ENCODE data around the gene PIAS4. TPM values are rescaled to one million over a fixed set of nuclear protein-coding genes. Genes with fewer than 3 reads are reported as not detected.

Gene PIAS4
- total RNA-seq, 1 experiment from 2014 or later = 45.7 TPM

GRCh38 chr19:3975637-3976087 lies 31.9 kb upstream of the PIAS4 start:
- BruUV-seq (replicated peaks) = no TSS peak

DNA sequence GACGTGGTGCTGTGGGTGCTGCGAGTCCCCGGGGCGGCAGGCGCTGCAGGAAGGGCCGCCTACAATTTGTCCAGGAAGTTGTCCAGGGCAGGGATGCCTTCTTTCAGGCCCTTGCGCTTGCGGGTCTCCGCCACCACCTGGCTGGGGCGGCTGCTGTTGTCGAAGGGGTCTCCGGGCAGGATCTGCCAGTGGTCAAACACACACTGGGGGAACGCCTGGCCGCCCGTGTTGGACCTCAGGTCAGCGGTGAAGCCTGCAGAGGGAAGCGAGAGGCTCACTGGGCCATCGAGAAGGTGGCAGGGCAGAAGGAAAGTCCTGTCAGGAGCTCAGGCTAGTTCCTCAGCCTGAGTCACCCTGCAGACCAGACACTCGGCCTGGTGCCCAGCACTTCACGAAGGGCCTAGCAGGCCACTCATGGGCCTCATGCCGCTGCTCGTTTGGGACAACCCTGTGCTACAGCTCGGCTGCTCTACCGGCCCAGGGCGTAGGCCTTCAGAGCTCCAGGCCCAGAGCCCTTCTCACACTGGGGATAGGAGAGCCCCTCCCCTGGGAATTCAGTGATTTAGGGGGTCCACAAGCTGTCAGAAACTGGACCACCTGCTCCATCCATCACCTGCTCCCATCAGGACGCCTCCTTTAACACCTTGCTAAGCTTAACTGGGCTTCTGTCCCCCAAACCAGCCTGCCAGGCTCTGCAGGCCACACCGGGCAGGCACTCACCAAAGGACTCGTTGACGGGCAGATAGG lies 30.9 kb upstream of the PIAS4 start:
- peak overlapping the region; percentile 37 for H3K4me3 Mint-ChIP-seq (ENCODE audit: unreplicated experiment)
- ChIA-PET POLR2A (interaction anchor here (0.5 to 0.6 kb wide), 2 partner anchors 8 to 11 kb away, joined by 3 to 8 read pairs; partner anchors contain the start of gene EEF2), CTCF (interaction anchor here (0.5 kb wide), 1 partner anchor 68 kb away, joined by 3 read pairs; no protein-coding TSS in a partner anchor)
- H3K27ac Mint-ChIP-seq (ENCODE audit: unreplicated experiment) = no peak overlapping the region
- TSS peak; percentile 25 for BruUV-seq (replicated peaks)
- H3K9me3 Mint-ChIP-seq (ENCODE audit: unreplicated experiment) = no peaks in the 10 kb centered on the region
- no peaks in the 10 kb centered on the region for H3K4me1 ChIP-seq
- no peaks in the 10 kb centered on the region for H3K27me3 ChIP-seq (replicated peaks; ENCODE audit: control insufficient read depth, insufficient read depth, low read length)
- no peak overlapping the region for H3K4me3 ChIP-seq (ENCODE audit: low read depth, low read length)
- no peak for DNase-seq
- intact Hi-C loops (cut with micrococcal nuclease; ENCODE audit: unreplicated experiment) = no loop called here
- H3K36me3 ChIP-seq (ENCODE audit: control insufficient read depth, insufficient read depth, low read length) = peaks cover 29% of the 10 kb centered on the region
- peaks cover 69% of the 10 kb centered on the region for H3K36me3 Mint-ChIP-seq (ENCODE audit: insufficient read depth, unreplicated experiment)
- no peaks in the 10 kb centered on the region for H3K9me3 ChIP-seq
- TF ChIP-seq CTCF (IDR thresholded peaks at IDR 0.05; ENCODE audit: insufficient read depth in 1 of 2, low read depth in 1 of 2, low read length in 1 of 2, severe bottlenecking in 1 of 2, unreplicated experiment in 1 of 2) = no peak
- no peaks in the 10 kb centered on the region for H3K27me3 Mint-ChIP-seq (ENCODE audit: insufficient read depth, unreplicated experiment)
- no peaks in the 10 kb centered on the region for H3K4me1 Mint-ChIP-seq (ENCODE audit: low read depth, unreplicated experiment)

More at GRCh38 chr19:3975637-3976087, 31.9 kb upstream of the PIAS4 start:
- ChIA-PET POLR2A (no interaction called here), CTCF (interaction anchor here (0.7 kb wide), 1 partner anchor 8 kb away, joined by 5 read pairs; no protein-coding TSS in a partner anchor)
- no peaks in the 10 kb centered on the region for H3K4me1 ChIP-seq
- no peaks in the 10 kb centered on the region for H3K27me3 ChIP-seq (replicated peaks; ENCODE audit: control insufficient read depth, insufficient read depth, low read length)
- no peak for DNase-seq
- Mint-ChIP-seq H3K9me3 (ENCODE audit: unreplicated experiment) (no peaks in the 10 kb centered on the region), H3K36me3 (ENCODE audit: insufficient read depth, unreplicated experiment) (peaks cover 68% of the 10 kb centered on the region), H3K27me3 (ENCODE audit: insufficient read depth, unreplicated experiment) (no peaks in the 10 kb centered on the region), H3K4me3 (ENCODE audit: unreplicated experiment) (no peak overlapping the region), H3K27ac (ENCODE audit: unreplicated experiment) (no peak overlapping the region), H3K4me1 (ENCODE audit: low read depth, unreplicated experiment) (no peaks in the 10 kb centered on the region)
- intact Hi-C loops (cut with micrococcal nuclease; ENCODE audit: unreplicated experiment) = no loop called here
- H3K36me3 ChIP-seq (ENCODE audit: control insufficient read depth, insufficient read depth, low read length) = peaks cover 20% of the 10 kb centered on the region
- no peaks in the 10 kb centered on the region for H3K9me3 ChIP-seq
- TF ChIP-seq CTCF (IDR thresholded peaks at IDR 0.05; ENCODE audit: insufficient read depth in 1 of 2, low read depth in 1 of 2, low read length in 1 of 2, severe bottlenecking in 1 of 2, unreplicated experiment in 1 of 2) = no peak
- H3K4me3 ChIP-seq (ENCODE audit: low read depth, low read length) = no peak overlapping the region

- no TSS peak for BruUV-seq (replicated peaks)
- Mint-ChIP-seq H3K36me3 (ENCODE audit: insufficient read depth, unreplicated experiment) (peaks cover 77% of the 10 kb centered on the region), H3K4me3 (ENCODE audit: unreplicated experiment) (peak overlapping the region; percentile 37), H3K27ac (ENCODE audit: unreplicated experiment) (peak overlapping the region; percentile 57), H3K27me3 (ENCODE audit: insufficient read depth, unreplicated experiment) (no peaks in the 10 kb centered on the region), H3K9me3 (ENCODE audit: unreplicated experiment) (no peaks in the 10 kb centered on the region), H3K4me1 (ENCODE audit: low read depth, unreplicated experiment) (no peaks in the 10 kb centered on the region)
- peak; percentile 9 to 27 for TF ChIP-seq CTCF (IDR thresholded peaks at IDR 0.05; ENCODE audit: insufficient read depth in 1 of 2, low read depth in 1 of 2, low read length in 1 of 2, severe bottlenecking in 1 of 2, unreplicated experiment in 1 of 2)
- POLR2A ChIA-PET = interaction anchor here (0.5 to 0.6 kb wide), 2 partner anchors 8 to 11 kb away, joined by 3 to 8 read pairs; partner anchors contain the start of gene EEF2
- Histone ChIP-seq H3K4me3 (ENCODE audit: low read depth, low read length) (no peak overlapping the region), H3K4me1 (no peaks in the 10 kb centered on the region), H3K9me3 (no peaks in the 10 kb centered on the region), H3K27me3 (replicated peaks; ENCODE audit: control insufficient read depth, insufficient read depth, low read length) (no peaks in the 10 kb centered on the region), H3K36me3 (ENCODE audit: control insufficient read depth, insufficient read depth, low read length) (peaks cover 36% of the 10 kb centered on the region)
- CTCF ChIA-PET = no interaction called here
- intact Hi-C loops (cut with micrococcal nuclease; ENCODE audit: unreplicated experiment) = no loop called here
- DNase-seq = no peak
These were observed 30.0 kb upstream of the PIAS4 start for GRCh38 chr19:3977242-3978143.

Measured in Caco-2 (cell line).